Measurements from ENCODE around the gene LNPEP.
A peak's percentile ranks its signal among the peaks of the same experiment; 100 is the strongest.

Gene LNPEP

DNA sequence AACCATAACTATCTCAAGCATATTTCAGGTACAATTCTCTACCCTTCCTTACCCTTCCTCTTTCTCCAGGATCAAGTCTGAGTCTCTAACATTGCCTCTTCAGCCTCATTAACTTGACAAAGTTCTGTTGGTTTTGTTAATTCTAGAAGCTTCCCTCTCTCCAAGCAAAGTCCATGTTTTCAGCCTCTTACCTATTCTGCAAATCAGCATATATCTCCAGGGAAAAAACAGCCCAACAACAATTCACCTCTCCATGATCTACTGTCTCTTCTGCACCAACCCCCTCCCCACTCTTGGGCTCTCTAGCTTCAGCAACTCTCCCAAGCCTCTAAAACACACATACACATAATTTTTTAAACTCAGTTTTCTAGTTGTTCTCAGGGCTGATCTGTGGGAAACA, 134.4 kb downstream of the LNPEP start:
- ATAC-seq = no peak
- TF ChIP-seq ZNF8 (CRISPR knock-in tag; IDR thresholded peaks at IDR 0.05) (no peak), TCF4 (CRISPR knock-in tag; IDR thresholded peaks at IDR 0.05; ENCODE audit: borderline replicate concordance) (no peak), ZNF565 (CRISPR knock-in tag; conservative IDR thresholded peaks at IDR 0.05; ENCODE audit: low read depth) (no peak), ZNF70 (CRISPR knock-in tag; IDR thresholded peaks at IDR 0.05) (no peak), ZC3H10 (CRISPR knock-in tag; IDR thresholded peaks at IDR 0.05) (no peak), CSDC2 (CRISPR knock-in tag; IDR thresholded peaks at IDR 0.05) (no peak), ZFP30 (CRISPR knock-in tag; IDR thresholded peaks at IDR 0.05) (no peak), OSR1 (CRISPR knock-in tag; IDR thresholded peaks at IDR 0.05) (no peak), ESRRG (CRISPR knock-in tag; IDR thresholded peaks at IDR 0.05) (no peak), TOX (CRISPR knock-in tag; IDR thresholded peaks at IDR 0.05; ENCODE audit: borderline replicate concordance) (no peak), GLIS3 (CRISPR knock-in tag; IDR thresholded peaks at IDR 0.05) (no peak)
- TF ChIP-seq, protein P1, sequence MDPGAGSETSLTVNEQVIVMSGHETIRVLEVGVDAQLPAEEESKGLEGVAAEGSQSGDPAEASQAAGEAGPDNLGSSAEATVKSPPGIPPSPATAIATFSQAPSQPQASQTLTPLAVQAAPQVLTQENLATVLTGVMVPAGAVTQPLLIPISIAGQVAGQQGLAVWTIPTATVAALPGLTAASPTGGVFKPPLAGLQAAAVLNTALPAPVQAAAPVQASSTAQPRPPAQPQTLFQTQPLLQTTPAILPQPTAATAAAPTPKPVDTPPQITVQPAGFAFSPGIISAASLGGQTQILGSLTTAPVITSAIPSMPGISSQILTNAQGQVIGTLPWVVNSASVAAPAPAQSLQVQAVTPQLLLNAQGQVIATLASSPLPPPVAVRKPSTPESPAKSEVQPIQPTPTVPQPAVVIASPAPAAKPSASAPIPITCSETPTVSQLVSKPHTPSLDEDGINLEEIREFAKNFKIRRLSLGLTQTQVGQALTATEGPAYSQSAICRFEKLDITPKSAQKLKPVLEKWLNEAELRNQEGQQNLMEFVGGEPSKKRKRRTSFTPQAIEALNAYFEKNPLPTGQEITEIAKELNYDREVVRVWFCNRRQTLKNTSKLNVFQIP (CRISPR knock-in tag; IDR thresholded peaks at IDR 0.05; ENCODE audit: borderline replicate concordance, low read depth) = no peak
- TF ChIP-seq, protein P2, sequence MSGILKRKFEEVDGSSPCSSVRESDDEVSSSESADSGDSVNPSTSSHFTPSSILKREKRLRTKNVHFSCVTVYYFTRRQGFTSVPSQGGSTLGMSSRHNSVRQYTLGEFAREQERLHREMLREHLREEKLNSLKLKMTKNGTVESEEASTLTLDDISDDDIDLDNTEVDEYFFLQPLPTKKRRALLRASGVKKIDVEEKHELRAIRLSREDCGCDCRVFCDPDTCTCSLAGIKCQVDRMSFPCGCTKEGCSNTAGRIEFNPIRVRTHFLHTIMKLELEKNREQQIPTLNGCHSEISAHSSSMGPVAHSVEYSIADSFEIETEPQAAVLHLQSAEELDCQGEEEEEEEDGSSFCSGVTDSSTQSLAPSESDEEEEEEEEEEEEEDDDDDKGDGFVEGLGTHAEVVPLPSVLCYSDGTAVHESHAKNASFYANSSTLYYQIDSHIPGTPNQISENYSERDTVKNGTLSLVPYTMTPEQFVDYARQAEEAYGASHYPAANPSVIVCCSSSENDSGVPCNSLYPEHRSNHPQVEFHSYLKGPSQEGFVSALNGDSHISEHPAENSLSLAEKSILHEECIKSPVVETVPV (CRISPR knock-in tag; IDR thresholded peaks at IDR 0.05) = no peak
- TF ChIP-seq, protein P3, sequence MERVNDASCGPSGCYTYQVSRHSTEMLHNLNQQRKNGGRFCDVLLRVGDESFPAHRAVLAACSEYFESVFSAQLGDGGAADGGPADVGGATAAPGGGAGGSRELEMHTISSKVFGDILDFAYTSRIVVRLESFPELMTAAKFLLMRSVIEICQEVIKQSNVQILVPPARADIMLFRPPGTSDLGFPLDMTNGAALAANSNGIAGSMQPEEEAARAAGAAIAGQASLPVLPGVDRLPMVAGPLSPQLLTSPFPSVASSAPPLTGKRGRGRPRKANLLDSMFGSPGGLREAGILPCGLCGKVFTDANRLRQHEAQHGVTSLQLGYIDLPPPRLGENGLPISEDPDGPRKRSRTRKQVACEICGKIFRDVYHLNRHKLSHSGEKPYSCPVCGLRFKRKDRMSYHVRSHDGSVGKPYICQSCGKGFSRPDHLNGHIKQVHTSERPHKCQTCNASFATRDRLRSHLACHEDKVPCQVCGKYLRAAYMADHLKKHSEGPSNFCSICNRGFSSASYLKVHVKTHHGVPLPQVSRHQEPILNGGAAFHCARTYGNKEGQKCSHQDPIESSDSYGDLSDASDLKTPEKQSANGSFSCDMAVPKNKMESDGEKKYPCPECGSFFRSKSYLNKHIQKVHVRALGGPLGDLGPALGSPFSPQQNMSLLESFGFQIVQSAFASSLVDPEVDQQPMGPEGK (CRISPR knock-in tag; IDR thresholded peaks at IDR 0.05; ENCODE audit: borderline replicate concordance) = no peak

DNA sequence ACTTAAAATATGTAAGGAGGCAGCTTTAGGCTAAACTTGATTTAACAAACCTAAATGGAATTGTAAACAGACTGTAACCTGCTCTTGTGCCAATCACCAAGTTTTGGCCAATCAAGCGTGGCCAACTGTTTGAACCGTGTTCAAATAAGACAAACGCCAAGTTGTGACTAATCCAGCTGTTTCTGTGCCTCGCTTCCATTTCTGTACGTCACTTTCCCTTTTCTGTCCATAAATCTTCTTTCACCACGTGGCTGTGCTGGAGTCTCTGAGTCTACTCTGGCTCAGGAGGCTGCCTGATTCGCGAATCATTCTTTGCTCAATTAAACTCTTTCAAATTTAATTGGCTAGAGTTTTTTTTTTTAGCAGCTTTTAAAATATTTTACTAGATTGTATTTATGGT, 135.2 kb downstream of the LNPEP start:
- peak; percentile 47 for ATAC-seq
- TF ChIP-seq, protein P2 (CRISPR knock-in tag; IDR thresholded peaks at IDR 0.05) = no peak
- TF ChIP-seq RARB (CRISPR knock-in tag; IDR thresholded peaks at IDR 0.05) (no peak), ZNF70 (CRISPR knock-in tag; IDR thresholded peaks at IDR 0.05) (no peak), GLIS3 (CRISPR knock-in tag; IDR thresholded peaks at IDR 0.05) (no peak), BACH2 (CRISPR knock-in tag; IDR thresholded peaks at IDR 0.05; ENCODE audit: borderline replicate concordance) (no peak), PPARA (CRISPR knock-in tag; IDR thresholded peaks at IDR 0.05; ENCODE audit: borderline replicate concordance) (no peak), OSR1 (CRISPR knock-in tag; IDR thresholded peaks at IDR 0.05) (no peak), ZNF8 (CRISPR knock-in tag; IDR thresholded peaks at IDR 0.05) (no peak), ZNF565 (CRISPR knock-in tag; conservative IDR thresholded peaks at IDR 0.05; ENCODE audit: low read depth) (no peak), ZFP30 (CRISPR knock-in tag; IDR thresholded peaks at IDR 0.05) (no peak), ZFP3 (CRISPR knock-in tag; IDR thresholded peaks at IDR 0.05) (no peak)
- TF ChIP-seq, protein P3 (CRISPR knock-in tag; IDR thresholded peaks at IDR 0.05; ENCODE audit: borderline replicate concordance) = no peak
- TF ChIP-seq, protein P4, sequence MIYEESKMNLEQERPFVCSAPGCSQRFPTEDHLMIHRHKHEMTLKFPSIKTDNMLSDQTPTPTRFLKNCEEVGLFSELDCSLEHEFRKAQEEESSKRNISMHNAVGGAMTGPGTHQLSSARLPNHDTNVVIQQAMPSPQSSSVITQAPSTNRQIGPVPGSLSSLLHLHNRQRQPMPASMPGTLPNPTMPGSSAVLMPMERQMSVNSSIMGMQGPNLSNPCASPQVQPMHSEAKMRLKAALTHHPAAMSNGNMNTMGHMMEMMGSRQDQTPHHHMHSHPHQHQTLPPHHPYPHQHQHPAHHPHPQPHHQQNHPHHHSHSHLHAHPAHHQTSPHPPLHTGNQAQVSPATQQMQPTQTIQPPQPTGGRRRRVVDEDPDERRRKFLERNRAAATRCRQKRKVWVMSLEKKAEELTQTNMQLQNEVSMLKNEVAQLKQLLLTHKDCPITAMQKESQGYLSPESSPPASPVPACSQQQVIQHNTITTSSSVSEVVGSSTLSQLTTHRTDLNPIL (CRISPR knock-in tag; IDR thresholded peaks at IDR 0.05; ENCODE audit: low read depth) = no peak
- TF ChIP-seq, protein P5, sequence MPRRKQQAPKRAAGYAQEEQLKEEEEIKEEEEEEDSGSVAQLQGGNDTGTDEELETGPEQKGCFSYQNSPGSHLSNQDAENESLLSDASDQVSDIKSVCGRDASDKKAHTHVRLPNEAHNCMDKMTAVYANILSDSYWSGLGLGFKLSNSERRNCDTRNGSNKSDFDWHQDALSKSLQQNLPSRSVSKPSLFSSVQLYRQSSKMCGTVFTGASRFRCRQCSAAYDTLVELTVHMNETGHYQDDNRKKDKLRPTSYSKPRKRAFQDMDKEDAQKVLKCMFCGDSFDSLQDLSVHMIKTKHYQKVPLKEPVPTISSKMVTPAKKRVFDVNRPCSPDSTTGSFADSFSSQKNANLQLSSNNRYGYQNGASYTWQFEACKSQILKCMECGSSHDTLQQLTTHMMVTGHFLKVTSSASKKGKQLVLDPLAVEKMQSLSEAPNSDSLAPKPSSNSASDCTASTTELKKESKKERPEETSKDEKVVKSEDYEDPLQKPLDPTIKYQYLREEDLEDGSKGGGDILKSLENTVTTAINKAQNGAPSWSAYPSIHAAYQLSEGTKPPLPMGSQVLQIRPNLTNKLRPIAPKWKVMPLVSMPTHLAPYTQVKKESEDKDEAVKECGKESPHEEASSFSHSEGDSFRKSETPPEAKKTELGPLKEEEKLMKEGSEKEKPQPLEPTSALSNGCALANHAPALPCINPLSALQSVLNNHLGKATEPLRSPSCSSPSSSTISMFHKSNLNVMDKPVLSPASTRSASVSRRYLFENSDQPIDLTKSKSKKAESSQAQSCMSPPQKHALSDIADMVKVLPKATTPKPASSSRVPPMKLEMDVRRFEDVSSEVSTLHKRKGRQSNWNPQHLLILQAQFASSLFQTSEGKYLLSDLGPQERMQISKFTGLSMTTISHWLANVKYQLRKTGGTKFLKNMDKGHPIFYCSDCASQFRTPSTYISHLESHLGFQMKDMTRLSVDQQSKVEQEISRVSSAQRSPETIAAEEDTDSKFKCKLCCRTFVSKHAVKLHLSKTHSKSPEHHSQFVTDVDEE (CRISPR knock-in tag; IDR thresholded peaks at IDR 0.05) = no peak
- TF ChIP-seq, protein P1 (CRISPR knock-in tag; IDR thresholded peaks at IDR 0.05; ENCODE audit: borderline replicate concordance, low read depth) = no peak
